ENCODE data around the gene HS6ST1. TPM values are rescaled to one million over a fixed set of nuclear protein-coding genes. Genes with fewer than 3 reads are reported as not detected.

HS6ST1 gene, protein sequence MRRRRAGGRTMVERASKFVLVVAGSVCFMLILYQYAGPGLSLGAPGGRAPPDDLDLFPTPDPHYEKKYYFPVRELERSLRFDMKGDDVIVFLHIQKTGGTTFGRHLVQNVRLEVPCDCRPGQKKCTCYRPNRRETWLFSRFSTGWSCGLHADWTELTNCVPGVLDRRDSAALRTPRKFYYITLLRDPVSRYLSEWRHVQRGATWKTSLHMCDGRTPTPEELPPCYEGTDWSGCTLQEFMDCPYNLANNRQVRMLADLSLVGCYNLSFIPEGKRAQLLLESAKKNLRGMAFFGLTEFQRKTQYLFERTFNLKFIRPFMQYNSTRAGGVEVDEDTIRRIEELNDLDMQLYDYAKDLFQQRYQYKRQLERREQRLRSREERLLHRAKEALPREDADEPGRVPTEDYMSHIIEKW
- 22.0 TPM for polyA plus RNA-seq (2013, experiment 1 of 2)
- polyA plus RNA-seq (2013, experiment 2 of 2) = 18.4 TPM

DNA sequence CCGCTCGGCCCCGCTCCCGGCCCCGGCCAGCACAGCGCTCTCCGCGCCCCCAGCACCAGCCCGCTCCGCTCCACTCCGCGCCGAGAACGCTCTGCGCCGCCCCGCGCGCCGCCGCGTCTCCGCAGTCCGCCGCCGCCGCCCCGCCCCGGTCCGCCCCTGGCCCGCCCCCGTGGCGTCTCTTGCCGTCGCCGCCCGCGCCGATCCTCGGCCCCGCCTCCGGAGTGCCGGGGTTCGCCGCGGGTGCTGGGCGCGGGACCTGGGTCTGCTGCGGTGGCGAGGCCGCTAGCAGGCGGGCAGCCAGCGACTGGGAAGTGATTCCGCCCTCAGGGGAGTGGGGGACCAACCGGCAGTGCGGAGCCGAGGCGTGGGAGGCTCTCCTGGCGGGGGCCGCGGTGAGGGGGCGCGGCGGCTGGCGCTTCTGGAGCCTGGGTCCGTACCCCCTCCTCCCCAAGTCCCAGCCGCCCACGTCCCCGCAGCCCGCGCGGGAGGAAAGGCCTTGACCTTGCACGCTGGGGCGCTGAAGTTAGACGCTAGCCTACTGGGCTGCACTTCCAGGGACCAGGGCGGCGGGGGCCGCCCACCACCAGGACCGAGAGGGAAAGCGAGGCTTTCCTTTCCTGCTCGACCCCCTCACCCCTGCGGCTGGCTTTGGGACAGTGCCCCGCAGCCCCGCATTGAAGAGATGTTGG, at the start of gene HS6ST1:
TSS of gene HS6ST1 (minus strand) at position 93 of the 689 bp plus-strand sequence. CDS start 305 bp downstream, outside the sequence.
- H3K4me3 ChIP-seq (ENCODE audit: extremely low read depth, insufficient read depth, low read length, poor library complexity, severe bottlenecking) = peak within 1 kb of the TSS; percentile 57
- 2 to 3% methylated on average over 49 to 53 of the region's 84 CpGs for WGBS, 2 experiments (ENCODE audit: insufficient coverage in 2 of 2)
- peaks cover 9% of the 10 kb centered on the region for H3K36me3 ChIP-seq (ENCODE audit: control insufficient read depth, insufficient read depth, low read length)
- peaks cover 19% of the 10 kb centered on the region for H3K4me1 ChIP-seq (ENCODE audit: control insufficient read depth, insufficient read depth, low read length, poor library complexity, severe bottlenecking)
- no peak within 1 kb of the TSS for H3K27ac ChIP-seq (ENCODE audit: low read depth, low read length, severe bottlenecking)
- H3K9me3 ChIP-seq (ENCODE audit: control insufficient read depth, low read length) = no peaks in the 10 kb centered on the region

DNA sequence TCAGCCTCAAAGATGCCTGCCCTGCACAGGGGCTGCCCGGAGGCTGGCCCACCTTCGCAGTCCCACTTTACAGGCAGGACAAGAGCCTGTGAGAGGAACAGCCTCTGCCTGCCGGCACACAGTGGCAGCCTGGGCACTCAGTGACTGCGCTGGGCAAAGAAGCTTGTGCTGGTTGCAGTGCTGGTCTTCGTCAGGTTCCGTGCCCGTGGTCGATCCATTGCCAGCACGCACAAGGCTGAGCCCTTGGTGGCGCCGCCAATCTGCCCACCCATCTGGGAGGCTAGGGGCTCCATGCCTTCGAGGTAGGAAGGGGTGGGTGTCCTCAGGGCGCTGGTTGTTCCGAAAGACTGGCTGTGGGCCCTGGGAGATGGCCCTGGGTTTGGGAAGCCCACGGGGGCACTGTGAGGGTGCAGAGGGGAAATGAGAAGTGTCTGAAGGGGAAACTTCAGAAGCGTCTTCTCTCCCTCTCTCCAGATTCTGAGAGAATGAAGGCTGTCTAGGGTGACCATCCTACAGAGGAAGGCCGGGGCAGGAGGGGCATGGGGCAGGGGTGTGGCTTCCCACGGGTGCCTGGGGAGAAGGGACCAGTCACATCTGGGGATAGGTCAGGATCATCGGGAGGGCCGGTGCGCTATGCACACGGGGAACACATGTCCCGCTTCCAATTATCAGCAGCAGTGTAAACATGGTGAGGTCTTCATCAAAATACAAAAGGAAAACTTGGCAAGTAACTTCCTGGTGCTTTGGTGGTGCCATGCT, 49.1 kb upstream of the HS6ST1 start:
- WGBS, 2 experiments (ENCODE audit: insufficient coverage in 2 of 2) = 94 to 95% methylated on average over 15 to 20 of the region's 23 CpGs
- Histone ChIP-seq H3K27ac (ENCODE audit: low read depth, low read length, severe bottlenecking) (no peak overlapping the region), H3K36me3 (ENCODE audit: control insufficient read depth, insufficient read depth, low read length) (no peaks in the 10 kb centered on the region), H3K9me3 (ENCODE audit: control insufficient read depth, low read length) (no peaks in the 10 kb centered on the region), H3K4me3 (ENCODE audit: extremely low read depth, insufficient read depth, low read length, poor library complexity, severe bottlenecking) (no peak overlapping the region), H3K4me1 (ENCODE audit: control insufficient read depth, insufficient read depth, low read length, poor library complexity, severe bottlenecking) (peaks cover 29% of the 10 kb centered on the region)

DNA sequence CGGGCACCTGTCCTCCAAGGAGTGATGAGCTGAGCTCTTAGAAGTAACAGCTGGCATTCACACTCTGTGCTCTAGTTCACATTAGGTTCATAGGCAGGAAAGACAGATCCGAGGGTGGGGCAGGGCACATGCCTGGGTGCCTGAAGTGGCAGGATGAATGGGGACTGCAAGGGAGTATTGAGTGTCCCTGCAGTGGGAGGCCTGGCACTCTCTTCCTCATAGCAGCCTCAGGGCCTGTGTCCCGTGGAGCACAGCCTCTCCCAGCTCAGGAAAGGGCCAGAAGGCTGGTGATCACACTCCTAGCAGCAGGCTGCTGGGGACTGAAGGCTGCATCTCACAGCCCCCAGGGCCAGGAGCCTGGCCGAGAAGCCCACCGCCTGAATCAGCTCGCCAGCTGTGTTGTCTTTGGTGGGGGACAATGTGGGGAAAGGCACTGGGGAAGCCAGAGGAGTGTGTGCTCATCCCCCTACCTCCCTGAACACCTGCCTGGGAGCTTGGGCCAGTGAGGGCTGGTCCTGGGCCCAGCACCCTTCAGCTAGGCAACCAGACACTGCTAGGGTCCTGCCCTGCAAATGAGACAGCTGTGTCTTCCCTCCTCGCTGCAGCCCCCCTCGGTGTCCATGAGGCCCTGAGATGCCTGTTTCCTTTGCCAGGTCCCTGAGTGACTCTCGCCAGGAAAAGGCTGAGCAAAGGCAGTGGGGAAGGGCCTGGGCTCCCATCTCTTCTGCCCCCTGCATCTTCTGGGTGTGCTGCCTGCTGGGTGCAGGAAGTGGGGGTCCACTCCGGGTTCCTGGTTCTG, 48.2 kb upstream of the HS6ST1 start:
- Histone ChIP-seq H3K4me3 (ENCODE audit: extremely low read depth, insufficient read depth, low read length, poor library complexity, severe bottlenecking) (no peak overlapping the region), H3K4me1 (ENCODE audit: control insufficient read depth, insufficient read depth, low read length, poor library complexity, severe bottlenecking) (peaks cover 37% of the 10 kb centered on the region), H3K27ac (ENCODE audit: low read depth, low read length, severe bottlenecking) (no peak overlapping the region), H3K9me3 (ENCODE audit: control insufficient read depth, low read length) (no peaks in the 10 kb centered on the region), H3K36me3 (ENCODE audit: control insufficient read depth, insufficient read depth, low read length) (no peaks in the 10 kb centered on the region)
- WGBS, 2 experiments (ENCODE audit: insufficient coverage in 2 of 2) = 74 to 90% methylated on average over 7 to 10 of the region's 10 CpGs

DNA sequence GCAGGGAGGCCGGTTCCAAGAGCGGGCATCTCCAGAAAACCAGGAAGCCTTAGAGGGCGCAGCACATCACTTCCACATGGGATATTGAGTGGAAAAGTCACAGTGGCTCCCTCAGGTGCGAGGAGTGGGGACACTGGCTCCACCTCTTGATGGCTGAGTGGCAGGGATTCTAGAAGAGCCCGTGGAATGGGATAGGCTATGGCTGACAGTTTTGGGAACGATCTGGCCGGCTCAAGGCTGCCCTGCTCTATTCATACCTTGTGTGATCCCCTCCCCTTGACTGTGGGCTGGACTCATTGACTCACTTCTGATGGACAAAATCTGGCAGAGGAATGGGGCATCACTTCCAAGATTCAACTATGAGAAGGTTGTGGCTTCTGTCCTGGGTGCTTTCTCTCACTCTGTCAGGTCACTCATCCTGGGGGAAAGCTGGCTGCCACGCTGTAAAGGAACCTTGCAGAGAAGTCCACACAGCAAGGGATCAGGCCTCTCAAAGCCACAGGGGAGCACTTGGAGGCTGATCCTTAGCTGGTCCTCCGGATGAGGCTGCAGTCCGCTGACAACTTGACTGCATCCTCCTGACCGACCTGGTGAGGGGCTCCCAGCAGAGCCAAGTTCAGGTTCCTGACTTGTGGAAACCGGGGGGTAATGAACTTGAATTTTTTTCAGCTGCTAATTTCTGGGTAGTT, 46.7 kb upstream of the HS6ST1 start:
- H3K27ac ChIP-seq (ENCODE audit: low read depth, low read length, severe bottlenecking) = no peak overlapping the region
- no peak overlapping the region for H3K4me3 ChIP-seq (ENCODE audit: extremely low read depth, insufficient read depth, low read length, poor library complexity, severe bottlenecking)
- H3K4me1 ChIP-seq (ENCODE audit: control insufficient read depth, insufficient read depth, low read length, poor library complexity, severe bottlenecking) = peaks cover 44% of the 10 kb centered on the region
- no peaks in the 10 kb centered on the region for H3K36me3 ChIP-seq (ENCODE audit: control insufficient read depth, insufficient read depth, low read length)
- 92 to 94% methylated on average over 10 to 12 of the region's 12 CpGs for WGBS, 2 experiments (ENCODE audit: insufficient coverage in 2 of 2)
- no peaks in the 10 kb centered on the region for H3K9me3 ChIP-seq (ENCODE audit: control insufficient read depth, low read length)

DNA sequence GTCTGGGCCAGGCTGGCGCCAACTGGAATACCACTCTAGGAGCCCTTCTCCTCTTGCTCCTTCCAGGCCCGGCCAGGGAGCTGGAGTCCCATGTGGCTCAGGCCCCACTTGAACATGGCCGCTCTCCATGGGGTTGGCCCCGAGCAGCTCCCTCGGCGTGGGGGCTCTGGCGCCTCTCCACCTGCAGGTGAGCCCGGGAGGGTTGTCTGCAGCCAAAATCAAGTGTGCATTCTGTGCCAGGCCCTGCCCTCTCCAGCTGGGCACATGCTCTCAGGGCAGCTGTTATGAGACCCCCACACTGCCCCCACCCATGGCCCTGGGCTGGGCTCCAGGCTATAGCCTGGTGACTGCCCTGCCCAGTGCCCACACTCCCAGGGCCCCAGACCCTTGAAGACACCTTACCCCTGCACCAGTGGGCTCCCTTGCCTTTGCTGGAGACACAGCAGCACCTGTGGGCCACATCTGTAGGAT, 45.8 kb upstream of the HS6ST1 start:
- 97 to 100% methylated on average over 7 to 8 of the region's 8 CpGs for WGBS, 2 experiments (ENCODE audit: insufficient coverage in 2 of 2)
- peaks cover 42% of the 10 kb centered on the region for H3K4me1 ChIP-seq (ENCODE audit: control insufficient read depth, insufficient read depth, low read length, poor library complexity, severe bottlenecking)

DNA sequence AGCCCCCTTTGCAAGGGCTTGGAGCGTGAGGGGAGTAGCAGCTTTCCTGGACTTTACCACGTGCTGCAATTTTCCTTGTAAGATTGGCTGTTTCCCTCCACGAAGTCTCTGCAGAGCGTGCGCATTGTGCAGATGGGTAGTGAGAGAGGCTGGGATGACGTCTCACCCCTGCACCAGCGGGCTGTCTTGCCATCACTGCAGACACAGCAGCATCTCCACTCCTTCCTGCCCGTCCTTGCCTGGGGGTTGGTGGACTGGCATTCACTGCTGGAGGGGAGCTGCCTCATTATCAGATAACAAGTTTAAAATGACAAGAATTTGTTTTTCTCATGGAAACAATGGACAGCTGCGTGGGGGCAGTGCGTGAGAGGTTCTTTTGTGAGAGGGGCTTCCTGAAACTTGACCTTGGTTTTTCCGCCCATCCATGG, 45.3 kb upstream of the HS6ST1 start:
- Histone ChIP-seq H3K36me3 (ENCODE audit: control insufficient read depth, insufficient read depth, low read length) (no peaks in the 10 kb centered on the region), H3K4me1 (ENCODE audit: control insufficient read depth, insufficient read depth, low read length, poor library complexity, severe bottlenecking) (peaks cover 37% of the 10 kb centered on the region), H3K4me3 (ENCODE audit: extremely low read depth, insufficient read depth, low read length, poor library complexity, severe bottlenecking) (no peak overlapping the region), H3K9me3 (ENCODE audit: control insufficient read depth, low read length) (no peaks in the 10 kb centered on the region), H3K27ac (ENCODE audit: low read depth, low read length, severe bottlenecking) (peak overlapping the region; percentile 94)
- WGBS, 2 experiments (ENCODE audit: insufficient coverage in 2 of 2) = 75 to 80% methylated on average over 9 of the region's 11 CpGs

More for the DNA sequence above, 45.8 kb upstream of the HS6ST1 start:
- Histone ChIP-seq H3K36me3 (ENCODE audit: control insufficient read depth, insufficient read depth, low read length) (no peaks in the 10 kb centered on the region), H3K9me3 (ENCODE audit: control insufficient read depth, low read length) (no peaks in the 10 kb centered on the region), H3K4me3 (ENCODE audit: extremely low read depth, insufficient read depth, low read length, poor library complexity, severe bottlenecking) (no peak overlapping the region), H3K27ac (ENCODE audit: low read depth, low read length, severe bottlenecking) (peak overlapping the region; percentile 94)

DNA sequence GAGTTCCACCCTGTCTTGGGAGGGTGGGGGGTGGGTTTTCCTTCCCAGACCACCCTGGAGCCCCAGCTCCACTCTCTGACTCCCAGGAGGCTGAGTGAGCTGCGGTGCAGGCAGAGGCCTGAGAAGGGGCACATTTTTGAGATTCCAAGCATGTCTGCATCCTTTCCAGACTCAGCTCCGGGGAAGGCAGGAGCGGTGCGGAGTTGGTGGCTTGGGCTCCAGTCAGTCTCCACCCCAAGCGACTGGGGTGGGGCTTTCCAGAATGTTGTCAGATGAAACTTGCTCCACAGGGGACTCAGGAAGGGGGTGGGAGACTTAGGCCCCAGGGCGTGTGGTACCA, 44.2 kb upstream of the HS6ST1 start:
- Histone ChIP-seq H3K9me3 (ENCODE audit: control insufficient read depth, low read length) (no peaks in the 10 kb centered on the region), H3K4me1 (ENCODE audit: control insufficient read depth, insufficient read depth, low read length, poor library complexity, severe bottlenecking) (peaks cover 34% of the 10 kb centered on the region), H3K4me3 (ENCODE audit: extremely low read depth, insufficient read depth, low read length, poor library complexity, severe bottlenecking) (no peak overlapping the region), H3K36me3 (ENCODE audit: control insufficient read depth, insufficient read depth, low read length) (no peaks in the 10 kb centered on the region), H3K27ac (ENCODE audit: low read depth, low read length, severe bottlenecking) (peak overlapping the region; percentile 94)
- WGBS, 2 experiments (ENCODE audit: insufficient coverage in 2 of 2) = 5 to 6% methylated on average over 4 of the region's 6 CpGs

DNA sequence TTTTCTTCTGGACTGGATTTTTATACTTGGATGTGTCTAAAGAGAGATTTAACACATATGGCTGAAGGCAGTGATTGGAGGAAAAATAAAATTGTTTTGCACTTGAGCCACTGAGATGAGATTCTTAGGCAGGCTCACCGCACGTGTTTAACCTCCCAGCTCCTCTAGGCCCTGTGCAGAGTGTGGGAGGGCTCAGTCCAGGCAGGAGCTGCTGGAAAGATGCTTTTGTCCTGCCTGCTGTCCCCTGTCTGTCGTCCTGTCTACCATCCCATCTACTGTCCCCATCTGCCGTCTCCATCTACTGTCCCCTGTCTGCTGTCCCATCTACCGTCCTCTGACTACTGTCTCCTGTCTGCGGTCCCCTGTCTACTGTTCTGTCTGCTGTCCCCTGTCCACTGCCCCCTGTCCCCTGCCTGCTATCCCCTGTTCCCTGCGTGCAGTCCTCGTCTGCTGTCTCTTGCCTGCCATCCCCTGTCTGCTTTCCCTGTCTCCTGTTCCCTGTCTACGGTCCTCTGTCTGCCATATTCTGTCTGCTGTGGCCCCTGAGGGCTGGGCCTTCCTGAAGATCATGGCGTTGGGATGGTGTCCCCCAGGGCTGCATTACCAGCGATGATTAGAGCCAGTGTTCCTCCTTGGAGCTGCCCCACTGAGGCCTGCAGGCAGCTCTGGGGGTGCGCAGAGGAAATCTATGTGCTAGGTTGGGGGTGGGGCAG, 43.7 kb upstream of the HS6ST1 start:
- no peak overlapping the region for H3K4me3 ChIP-seq (ENCODE audit: extremely low read depth, insufficient read depth, low read length, poor library complexity, severe bottlenecking)
- no peaks in the 10 kb centered on the region for H3K36me3 ChIP-seq (ENCODE audit: control insufficient read depth, insufficient read depth, low read length)
- H3K4me1 ChIP-seq (ENCODE audit: control insufficient read depth, insufficient read depth, low read length, poor library complexity, severe bottlenecking) = peaks cover 34% of the 10 kb centered on the region
- no peaks in the 10 kb centered on the region for H3K9me3 ChIP-seq (ENCODE audit: control insufficient read depth, low read length)
- H3K27ac ChIP-seq (ENCODE audit: low read depth, low read length, severe bottlenecking) = peak overlapping the region; percentile 94
- WGBS, 2 experiments (ENCODE audit: insufficient coverage in 2 of 2) = 43 to 55% methylated on average over 10 of the region's 12 CpGs

DNA sequence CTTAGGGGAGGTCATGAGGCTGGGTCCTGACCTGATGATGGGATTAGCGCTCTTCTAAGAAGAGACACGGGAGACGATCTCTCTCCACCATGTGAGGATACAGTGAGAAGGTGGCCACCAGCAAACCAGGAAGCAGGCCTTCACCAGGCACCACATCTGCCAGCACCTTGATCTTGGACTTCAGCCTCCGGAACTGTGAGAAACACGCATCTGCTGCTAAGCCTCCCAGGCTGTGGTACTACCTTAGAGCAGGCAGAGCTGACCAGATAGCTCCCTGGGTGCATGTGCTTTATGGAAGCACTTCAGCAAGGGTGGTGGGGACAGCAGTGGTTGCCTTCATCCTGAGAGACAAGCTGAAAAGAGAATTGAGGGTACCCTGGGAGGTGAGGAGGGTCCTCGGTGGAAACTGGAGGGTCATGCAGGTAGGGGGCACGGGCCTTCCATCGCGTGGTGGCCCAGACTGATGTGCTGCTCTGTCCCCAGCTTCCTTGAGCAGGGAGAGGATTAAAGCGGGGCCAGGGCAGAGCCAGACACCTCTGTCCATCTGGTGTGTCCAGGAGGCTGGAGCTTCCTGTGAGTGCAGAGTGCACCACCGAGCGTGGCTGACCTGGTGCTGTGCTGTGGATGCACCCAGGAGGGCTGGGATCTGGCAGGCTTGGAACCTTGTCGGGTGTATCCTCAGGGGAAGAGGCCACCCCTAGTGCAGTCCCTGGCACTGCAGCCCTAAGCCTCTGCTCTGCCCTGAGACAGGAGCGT, 42.9 kb upstream of the HS6ST1 start:
- peak overlapping the region; percentile 94 for H3K27ac ChIP-seq (ENCODE audit: low read depth, low read length, severe bottlenecking)
- no peaks in the 10 kb centered on the region for H3K36me3 ChIP-seq (ENCODE audit: control insufficient read depth, insufficient read depth, low read length)
- no peaks in the 10 kb centered on the region for H3K9me3 ChIP-seq (ENCODE audit: control insufficient read depth, low read length)
- H3K4me1 ChIP-seq (ENCODE audit: control insufficient read depth, insufficient read depth, low read length, poor library complexity, severe bottlenecking) = peaks cover 30% of the 10 kb centered on the region
- WGBS, 2 experiments (ENCODE audit: insufficient coverage in 2 of 2) = 96 to 97% methylated on average over 13 to 14 of the region's 14 CpGs
- no peak overlapping the region for H3K4me3 ChIP-seq (ENCODE audit: extremely low read depth, insufficient read depth, low read length, poor library complexity, severe bottlenecking)
